GM21381 (cell line): ENCODE data around the gene SLCO4A1.

ENCODE experiments used
- ATAC-seq: cut with Tn5 transposase; IDR thresholded peaks from one replicate; pipeline ENCODE4 v1.9.1; 2021; ENCODE audit warnings: mild to moderate bottlenecking, moderate library complexity; ENCODE audit not compliant: unreplicated experiment

SLCO4A1 gene

GRCh38 chr20:62636446-62636845 lies 5.9 kb upstream of the SLCO4A1 start:
- no peak for ATAC-seq

DNA sequence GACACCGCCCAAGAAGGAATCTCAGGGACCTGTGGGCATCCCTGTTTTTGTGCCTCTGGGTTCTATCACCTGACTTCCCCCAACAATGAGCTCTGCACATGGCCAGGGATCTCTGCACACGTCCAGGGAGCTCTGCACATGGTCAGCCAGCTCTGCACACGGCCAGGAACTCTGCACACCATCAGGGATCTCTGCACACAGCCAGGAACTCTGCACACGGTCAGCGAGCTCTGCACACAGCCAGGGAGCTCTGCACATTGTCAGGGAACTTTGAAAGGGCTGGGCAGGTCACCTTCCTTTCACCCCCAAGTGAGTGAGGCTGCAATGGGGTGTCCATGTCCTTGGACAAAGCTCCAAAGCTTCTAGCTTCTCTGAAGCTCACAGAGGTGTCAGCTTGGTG lies 5.2 kb upstream of the SLCO4A1 start:
- ATAC-seq, result no peak

- no peak for ATAC-seq
These were observed 4.7 kb upstream of the SLCO4A1 start for GRCh38 chr20:62637521-62638054.

DNA sequence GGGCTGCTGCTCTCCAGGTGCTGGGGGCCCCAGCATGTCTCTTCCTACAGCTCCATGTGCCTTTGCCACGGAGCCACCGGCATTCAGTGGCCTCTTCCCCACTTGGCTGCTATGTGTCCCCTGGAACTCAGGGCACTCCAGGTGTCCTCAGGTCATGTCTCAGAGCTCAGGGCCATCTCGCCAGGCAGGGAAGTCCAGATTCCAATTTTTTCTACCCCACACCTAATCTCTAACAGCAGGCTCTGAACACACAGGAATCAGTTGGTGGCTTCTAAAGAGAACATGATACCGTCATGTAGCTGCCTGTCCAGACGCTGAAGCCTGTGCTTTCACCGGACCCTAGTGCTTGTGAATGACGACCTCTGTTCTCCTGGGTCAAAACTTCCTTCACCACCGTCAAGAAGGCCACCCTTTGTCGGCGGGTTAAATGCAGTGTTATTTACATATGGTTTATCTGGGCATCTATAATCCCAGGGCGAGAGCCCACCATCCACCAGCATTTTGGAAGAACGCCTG lies 4.2 kb upstream of the SLCO4A1 start:
- no peak for ATAC-seq

DNA sequence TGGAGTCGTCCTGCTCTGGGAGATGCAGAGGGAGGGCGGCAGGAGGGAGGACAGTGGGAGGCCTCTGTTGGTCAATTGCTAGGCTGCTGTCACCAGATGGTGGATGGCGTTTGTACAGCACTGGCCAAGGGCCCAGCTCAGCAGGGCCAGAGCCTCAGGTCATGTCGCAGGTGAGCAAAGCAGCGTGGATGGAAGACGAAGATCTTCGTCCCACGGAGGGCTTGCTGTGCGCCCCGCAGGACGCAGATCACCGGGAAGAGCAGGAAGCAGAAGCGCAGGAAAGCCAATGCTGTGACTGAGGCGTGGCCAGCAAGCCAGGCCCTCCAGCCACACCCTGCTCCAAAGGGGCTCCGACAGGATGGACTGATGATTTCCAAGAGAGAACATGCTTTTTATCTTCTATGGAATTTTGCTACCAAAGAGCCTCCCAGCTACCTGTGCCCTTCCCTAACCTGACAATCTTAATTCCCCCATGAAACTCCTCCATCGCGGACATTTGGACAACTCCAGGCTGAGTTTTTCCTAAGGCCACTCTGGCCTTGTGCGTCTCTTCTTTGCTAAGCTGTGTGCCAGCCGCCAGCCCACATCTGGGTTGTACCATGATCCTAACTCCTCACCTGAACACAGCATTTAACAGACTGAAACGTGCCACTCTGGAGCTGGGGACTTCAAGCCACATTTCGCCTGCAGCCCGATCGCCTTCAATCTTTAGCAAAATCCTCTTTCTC lies 3.5 kb upstream of the SLCO4A1 start:
- no peak for ATAC-seq

- ATAC-seq, result no peak
These were observed 2.5 kb upstream of the SLCO4A1 start for GRCh38 chr20:62639765-62640164.

GRCh38 chr20:62640870-62641269 lies 1.4 kb upstream of the SLCO4A1 start:
- ATAC-seq, result no peak

DNA sequence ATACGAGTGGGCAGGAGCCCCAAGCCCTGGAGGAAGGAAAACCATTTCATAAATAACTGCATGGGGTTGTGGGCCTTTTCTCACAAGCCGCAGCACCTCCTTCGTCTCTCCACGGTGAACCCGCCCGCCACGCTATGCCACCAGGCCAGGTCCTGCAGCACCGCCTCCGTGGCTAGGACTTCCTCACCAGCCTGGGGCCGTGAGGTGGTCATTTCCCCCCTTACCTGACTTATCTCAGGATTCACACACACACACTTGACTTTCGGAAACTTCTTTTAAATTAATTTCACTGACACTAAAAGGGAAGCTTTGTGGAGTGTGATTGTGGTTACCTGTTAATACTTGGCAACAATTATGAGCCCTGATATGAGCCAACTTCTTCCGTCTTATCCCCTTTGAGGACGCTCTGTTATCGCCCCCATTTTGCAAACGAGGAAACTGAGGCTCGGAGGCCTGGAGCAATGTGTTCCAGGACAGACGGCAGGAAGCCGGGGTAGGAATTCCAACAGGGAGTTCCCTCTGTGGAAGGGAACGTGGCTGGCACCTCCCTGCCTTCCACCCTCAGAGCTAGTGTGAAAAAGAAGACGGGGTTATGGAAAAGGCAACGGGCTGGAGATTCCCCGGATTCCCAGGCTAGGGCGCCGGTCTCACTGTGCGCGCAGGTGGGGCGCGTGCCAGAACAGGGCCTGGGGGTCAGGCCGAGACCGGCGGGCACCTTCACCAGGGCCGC lies 817 bp upstream of the SLCO4A1 start:
- no peak for ATAC-seq

DNA sequence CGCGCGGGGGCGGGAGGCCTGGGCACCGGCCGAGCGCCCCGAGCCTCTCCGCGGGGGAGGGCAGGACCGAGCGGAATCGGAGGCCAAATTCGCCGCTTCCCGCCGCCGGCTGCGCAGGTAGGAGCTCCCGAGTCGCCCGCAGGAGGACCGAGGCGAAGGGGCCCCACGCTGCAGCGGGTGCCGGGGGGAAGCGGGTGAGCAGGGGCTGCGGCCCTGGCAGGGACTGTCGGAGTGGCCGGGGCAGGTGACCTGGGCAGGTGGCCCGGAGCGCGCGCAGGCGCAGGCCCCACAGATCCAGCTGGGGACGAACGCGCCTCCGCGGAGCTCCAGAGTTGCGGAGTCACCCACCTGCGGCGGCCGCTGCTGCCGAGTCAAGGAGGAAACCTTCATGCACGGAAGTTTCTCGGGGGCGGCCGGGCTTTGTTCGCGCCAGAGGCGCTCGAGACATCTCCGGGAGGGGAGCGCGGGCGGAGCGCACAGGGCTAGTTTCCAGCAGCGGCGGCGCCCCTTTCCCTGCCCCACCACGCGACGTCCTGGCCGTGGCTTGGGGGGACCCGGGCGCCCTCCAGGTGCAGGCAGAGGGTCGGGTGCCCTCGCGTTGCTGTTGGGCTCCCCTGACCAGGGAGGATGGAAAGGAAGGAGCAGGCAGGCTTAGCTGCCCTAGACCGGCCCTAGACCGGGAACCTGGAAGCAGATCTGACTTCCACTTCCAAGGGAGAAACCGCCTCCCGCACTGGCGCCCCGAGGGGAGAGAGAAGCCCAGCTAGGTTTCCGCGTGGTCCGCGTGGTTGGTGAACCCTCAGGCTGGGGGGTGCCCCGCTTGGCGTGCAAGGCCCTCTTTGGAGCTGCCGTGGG lies 590 bp downstream of the SLCO4A1 start:
- peak; percentile 27 for ATAC-seq

GRCh38 chr20:62643521-62644043 lies 1.3 kb downstream of the SLCO4A1 start:
- no peak for ATAC-seq

DNA sequence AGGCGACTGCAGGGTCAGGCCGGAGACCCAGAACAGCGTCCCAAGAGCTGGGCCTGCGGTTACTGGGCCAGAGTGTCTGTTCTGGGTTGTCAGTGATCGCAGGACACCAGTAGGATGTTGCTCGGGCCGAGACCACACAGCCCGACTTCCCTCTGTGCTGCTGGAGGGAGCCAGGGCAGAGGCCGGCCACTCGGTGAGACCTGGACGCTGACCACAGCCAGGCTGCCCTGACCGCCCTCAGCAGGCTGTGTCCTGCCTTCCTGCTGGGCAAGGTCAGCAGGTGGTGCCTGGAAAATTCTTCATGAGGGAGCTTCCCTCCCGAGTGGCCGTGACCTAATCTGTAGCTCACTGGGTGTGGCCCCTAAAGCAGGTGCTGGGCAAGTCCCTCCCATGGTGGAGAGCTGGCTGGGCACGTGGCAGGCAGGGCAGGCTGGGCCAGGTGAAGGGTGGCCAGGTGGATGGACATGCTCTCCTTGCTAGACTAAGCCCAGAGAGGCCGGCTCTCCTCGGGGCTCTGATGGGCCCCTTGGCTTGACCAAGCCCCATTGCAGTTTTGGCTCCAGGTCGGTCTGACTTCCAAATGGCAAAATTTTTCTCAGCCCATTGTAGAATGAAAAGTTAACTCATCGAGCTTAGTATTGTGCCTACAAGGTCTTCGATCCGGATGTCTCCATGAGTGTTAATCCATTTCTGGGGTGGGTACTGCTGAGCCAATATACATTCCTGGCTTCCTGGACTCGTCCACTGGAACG lies 1.9 kb downstream of the SLCO4A1 start:
- ATAC-seq, result no peak

GRCh38 chr20:62644802-62645496 lies 2.6 kb downstream of the SLCO4A1 start:
- ATAC-seq, result no peak

- ATAC-seq, result no peak
These were observed 3.3 kb downstream of the SLCO4A1 start for GRCh38 chr20:62645613-62646012.

DNA sequence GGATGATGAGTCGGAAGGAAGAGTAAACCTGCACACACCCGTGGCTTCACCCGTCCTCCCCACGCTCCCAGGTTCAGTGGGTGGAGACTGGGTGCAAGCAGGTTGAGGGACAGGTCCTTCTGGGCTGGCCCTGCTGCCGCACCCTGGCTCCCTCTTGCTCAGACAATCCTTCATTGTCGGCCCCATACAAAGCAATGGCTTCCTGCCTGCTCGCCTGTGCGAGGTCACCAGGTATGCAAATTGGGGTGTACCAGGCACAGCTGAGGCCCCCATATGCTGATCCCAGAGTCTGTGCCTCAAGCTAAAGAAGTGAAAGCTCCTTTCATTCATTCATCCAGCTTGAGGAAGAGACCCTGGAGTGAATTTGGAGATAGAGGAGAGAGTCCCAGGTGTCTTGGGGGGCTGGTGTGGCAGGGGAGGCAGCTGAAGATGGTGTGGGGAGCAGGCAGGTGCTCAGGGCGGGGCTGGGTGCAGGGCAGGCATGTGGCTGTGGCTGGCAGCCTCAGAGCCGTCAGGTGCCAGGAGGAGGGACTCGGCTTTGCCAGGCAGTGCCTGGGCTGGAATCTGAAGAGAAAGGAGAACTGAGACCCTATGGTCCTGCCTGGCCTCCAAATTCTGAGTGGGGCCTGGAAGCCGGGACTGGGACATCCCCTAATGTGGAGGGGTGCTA lies 4.7 kb downstream of the SLCO4A1 start:
- ATAC-seq, result no peak

- ATAC-seq, result no peak
These were observed 5.4 kb downstream of the SLCO4A1 start for GRCh38 chr20:62647521-62648317.

- no peak for ATAC-seq
These were observed 6.2 kb downstream of the SLCO4A1 start for GRCh38 chr20:62648318-62648995.

DNA sequence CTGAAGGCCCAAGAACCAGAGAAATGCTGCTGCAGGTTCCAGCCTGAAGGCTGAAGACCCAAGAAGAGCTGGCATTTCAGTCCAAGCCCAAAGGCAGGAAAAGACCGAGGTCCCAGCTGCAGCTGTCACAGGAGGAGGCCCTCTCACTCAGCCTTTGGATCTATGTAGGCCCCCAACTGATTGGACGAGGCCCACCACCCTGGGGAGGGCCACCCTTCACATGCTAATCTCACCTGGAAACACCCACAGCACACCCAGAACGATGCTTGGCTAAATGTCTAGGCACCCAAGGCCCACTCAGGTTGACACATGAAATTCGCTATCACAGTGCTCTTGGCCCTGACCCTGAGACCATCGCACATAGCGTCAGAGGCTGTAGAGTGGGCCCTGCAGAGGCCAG lies 6.8 kb downstream of the SLCO4A1 start:
- ATAC-seq, result no peak
